Activated CD8-positive, alpha-beta memory T cell treated with anti-CD3 and anti-CD28 coated beads for 24 hours (primary cell): Measurements from ENCODE around the gene UBASH3A.

Source experiments
- DNase-seq: peaks from one replicate; pipeline ENCODE4 v3.0.0-alpha.2; 2020

UBASH3A gene

GRCh38 chr21:42374864-42375499 is 28.7 kb upstream of the UBASH3A start:
- no peak for DNase-seq

DNA sequence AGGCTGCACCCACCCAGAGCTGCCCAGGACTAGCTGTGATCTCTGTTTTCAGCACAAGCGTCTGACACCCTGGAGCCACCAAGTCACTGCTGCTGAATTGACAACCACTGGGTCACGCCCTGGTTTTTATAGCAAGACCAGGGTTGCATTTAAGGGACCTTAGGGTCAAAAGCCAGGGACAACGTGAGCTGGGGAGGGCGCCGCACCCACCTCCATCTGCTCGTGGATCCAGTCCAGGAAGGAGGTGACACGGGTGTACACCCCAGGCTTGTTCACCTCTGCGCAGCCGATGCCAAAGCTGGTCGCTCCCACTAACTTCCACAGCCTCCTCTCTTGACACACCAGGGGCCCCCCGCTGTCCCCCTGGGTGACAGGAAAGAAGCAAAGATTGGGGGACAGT is 28.2 kb upstream of the UBASH3A start:
- DNase-seq, result no peak

- DNase-seq, result no peak
Observed at GRCh38 chr21:42375966-42376337, 27.8 kb upstream of the UBASH3A start.

GRCh38 chr21:42376338-42376982 is 27.2 kb upstream of the UBASH3A start:
- no peak for DNase-seq

GRCh38 chr21:42377211-42377950 is 26.3 kb upstream of the UBASH3A start:
- no peak for DNase-seq

DNA sequence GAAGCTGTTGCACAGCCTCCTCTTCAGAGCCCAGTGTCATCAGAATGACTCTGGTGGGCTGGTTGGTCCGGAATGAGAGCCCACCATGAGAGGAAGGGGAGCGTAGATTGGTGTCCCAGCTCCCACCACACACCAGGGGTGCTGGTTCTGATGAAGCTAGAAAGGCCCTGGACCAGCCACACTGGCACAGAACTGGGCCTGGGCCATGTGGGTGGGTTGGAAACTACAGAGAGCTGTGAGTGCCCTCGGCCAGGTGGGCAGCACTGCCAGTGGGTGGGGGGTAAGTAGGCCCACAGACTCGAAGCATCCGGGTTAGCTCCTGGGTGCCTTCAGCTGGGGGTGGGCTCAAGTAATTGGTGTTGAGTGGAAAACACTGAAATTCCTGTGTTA is 25.8 kb upstream of the UBASH3A start:
- DNase-seq, result no peak

DNA sequence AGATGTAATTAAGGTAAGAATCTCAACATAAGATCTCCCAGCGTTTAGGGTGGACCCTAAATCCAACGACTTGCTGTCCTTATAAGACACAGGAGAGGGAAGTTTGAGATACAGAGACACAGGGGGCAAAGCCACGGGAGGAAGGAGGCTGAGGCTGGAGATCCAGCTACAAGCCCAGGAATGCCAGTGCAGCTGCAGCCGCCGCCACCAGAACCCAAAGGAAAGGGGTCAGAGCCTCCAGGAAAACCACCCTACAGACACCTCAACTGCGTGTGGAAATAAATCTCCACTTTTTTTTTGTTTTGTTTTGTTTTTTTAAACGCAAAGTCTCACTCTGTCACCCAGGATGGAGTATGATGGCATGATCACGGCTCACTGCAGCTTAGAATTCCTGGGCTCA is 25.3 kb upstream of the UBASH3A start:
- DNase-seq, result no peak

GRCh38 chr21:42379426-42380215 is 24.1 kb upstream of the UBASH3A start:
- no peak for DNase-seq

GRCh38 chr21:42381347-42381984 is 22.2 kb upstream of the UBASH3A start:
- no peak for DNase-seq

GRCh38 chr21:42382915-42383314 is 20.8 kb upstream of the UBASH3A start:
- DNase-seq, result no peak

DNA sequence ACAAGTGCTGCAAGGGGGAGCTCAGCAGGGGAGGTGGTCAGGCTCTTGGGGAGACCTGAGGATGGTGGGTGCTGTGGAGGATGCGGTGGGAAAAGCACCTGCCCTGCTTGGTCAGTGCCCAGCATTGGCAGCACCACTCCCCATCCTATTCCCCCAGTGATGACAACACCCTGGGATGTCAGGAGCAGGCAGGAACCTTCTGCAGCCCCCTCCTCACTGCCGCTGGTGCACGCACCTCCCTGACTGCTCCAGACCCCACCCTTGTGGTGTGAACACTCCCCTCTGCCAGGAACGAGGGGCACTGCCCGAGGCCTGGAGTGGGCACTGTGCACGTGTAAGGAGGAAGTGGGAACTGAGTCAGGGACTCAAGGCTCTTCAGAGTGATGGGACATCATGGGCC is 20.4 kb upstream of the UBASH3A start:
- DNase-seq, result no peak

GRCh38 chr21:42384156-42384945 is 19.4 kb upstream of the UBASH3A start:
- DNase-seq, result no peak

DNA sequence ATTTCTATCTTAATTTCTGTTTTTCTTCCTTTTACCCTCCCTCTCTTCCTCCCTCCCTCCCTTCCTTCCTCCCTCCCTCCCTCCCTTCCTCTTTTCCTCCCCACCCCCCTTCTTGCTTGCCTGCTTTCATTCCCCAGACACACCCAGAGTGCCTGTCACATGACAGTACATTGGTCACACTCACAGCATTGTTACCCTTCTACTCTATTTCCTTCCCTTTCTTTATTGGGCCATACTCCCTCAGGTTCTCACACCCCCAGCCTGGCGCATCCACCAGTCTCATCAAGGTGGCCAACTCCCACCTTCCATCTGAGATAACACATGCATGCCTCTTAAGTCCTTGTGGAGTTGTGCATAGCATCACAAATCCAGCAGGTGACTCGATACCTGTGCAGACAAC is 18.7 kb upstream of the UBASH3A start:
- DNase-seq, result no peak

DNA sequence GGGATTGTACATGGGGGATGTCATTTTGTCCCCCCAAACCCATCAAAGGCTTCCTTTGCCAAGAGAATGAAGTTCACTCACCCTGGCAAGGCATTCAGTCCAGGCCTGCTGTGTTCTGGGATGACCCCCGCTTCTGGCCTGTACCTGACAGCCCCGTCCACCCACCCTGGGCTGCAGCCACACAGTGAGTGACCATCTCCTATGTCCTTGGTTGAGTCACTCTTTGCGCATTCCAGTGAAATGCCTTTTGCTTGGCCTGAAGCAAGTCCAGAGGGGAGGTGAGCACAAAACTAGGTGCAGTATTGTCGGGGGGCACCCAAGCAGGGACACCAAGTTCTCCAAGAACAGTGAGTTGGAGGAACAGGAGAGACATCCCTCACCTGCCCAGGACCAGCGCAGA is 18.1 kb upstream of the UBASH3A start:
- no peak for DNase-seq

DNA sequence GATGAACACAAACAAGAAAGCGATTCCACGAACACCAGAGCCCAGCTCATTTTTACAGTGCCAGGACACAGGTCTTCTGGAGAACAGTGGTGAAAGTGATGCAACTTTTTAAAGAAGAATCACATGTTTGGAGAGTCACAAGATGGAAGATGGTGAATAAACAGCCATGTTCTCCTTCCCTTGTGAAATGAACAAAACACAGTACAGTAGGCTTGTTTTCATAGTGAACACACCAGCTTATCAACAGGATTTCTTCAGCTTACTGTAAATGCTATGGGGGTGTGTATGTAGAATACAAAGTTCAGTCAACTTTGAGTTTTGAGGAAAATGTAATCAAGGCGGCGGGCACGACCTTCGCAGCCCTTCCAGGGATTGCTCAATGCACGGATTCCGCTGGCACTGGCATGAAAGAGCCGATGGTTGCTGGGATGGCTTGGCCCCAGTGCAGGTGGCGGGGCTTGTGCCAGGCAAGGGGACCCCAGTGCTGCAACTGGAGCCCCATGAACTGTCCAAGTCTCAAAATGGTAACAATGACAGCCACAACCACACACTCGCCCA is 17.6 kb upstream of the UBASH3A start:
- DNase-seq, result no peak

- no peak for DNase-seq
Observed at GRCh38 chr21:42387164-42387563, 16.5 kb upstream of the UBASH3A start.

DNA sequence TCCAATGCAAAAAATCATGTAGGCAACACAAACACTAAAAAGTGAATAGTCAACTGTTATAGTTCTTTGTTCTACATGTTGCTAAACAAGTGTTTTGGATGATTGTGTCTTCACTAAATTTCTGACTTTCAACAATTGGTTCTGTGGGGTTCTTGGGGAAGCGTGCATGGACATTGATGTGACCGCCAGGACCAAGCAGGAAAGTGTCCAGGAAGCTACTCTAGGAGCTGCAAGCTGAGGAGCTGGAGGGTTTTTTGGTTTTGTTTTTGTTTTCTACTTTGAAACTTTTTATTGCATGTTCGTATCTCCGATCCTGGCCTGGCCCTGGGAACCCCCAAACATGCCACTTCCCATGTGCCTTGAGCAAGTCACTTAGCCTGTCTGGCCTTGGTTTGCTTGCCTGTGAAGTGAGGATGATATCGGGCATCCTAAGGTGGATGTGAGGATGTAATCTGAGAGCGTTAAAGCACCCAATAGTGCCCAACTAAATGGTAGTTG is 15.8 kb upstream of the UBASH3A start:
- no peak for DNase-seq

DNA sequence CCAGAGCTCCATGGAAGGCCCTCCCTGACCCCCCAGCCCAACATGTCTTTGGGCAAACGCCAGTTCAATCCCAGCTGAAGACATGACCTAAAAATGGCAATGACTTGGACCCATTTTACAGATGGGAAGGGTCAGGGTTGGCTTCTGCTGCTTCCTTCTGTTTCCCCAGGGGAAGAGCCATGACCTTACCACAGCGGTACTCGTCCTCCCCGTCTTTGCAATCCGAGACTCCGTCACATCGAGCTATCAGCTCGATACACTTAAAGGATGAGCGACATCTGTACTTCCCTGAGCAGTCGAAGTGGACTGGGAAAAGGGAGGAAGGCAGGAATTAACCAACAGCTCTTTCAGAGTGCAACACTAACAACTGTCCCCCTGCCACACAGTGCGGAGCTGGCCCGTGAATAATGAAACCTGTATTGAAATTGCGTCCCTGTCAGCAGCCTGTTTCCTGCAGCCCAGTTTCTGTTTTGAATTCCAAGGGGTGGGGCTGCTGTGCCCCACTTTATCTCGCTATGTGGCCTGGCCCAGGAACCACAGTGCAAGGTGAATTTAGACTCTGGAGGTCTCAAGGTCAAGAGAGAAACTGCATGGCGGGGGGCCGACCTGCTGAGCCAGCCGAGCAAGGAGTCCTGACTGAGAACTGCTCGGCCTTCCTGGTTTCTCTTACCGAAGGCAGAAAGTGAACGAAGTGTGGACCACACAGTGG is 14.8 kb upstream of the UBASH3A start:
- no peak for DNase-seq

DNA sequence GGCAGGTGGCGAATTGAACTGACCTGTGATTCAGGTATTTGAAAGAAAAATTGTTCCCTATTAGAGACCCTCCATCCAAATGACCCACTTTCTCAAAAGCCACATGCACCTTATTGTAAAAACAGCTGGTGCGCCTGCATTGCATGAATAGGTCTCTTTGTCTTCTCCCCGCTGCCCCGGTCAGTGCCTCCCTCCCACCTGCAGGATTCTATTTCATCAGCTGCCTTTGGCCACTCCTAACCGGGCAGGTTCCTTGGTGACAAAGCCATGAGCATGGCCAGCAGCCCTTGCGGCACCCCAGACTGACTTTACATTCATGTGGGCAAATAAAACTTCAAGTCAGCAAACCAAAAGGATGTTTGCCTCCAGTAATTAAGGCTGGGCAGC is 14.3 kb upstream of the UBASH3A start:
- no peak for DNase-seq

- no peak for DNase-seq
Observed at GRCh38 chr21:42390193-42390592, 13.5 kb upstream of the UBASH3A start.

GRCh38 chr21:42390696-42391095 is 13.0 kb upstream of the UBASH3A start:
- DNase-seq, result no peak
